ENCODE measurements around the gene RASGRP4.

- no peak for TF ChIP-seq CTCF (IDR thresholded peaks at IDR 0.05)
- no peak for TF ChIP-seq POLR2A (IDR thresholded peaks at IDR 0.05)
Measured at GRCh38 chr19:38424272-38424671, 1.7 kb downstream of the RASGRP4 start.
